ENCODE data around the gene RBM23. TPM values are rescaled to one million over a fixed set of nuclear protein-coding genes. Genes with fewer than 3 reads are reported as not detected.

The RBM23 gene
- total RNA-seq, 3 donors from 2014 or later (not counting 1 experiment from before 2014, with no cell fraction given), result 86.4 to 120 (median 108) TPM

DNA sequence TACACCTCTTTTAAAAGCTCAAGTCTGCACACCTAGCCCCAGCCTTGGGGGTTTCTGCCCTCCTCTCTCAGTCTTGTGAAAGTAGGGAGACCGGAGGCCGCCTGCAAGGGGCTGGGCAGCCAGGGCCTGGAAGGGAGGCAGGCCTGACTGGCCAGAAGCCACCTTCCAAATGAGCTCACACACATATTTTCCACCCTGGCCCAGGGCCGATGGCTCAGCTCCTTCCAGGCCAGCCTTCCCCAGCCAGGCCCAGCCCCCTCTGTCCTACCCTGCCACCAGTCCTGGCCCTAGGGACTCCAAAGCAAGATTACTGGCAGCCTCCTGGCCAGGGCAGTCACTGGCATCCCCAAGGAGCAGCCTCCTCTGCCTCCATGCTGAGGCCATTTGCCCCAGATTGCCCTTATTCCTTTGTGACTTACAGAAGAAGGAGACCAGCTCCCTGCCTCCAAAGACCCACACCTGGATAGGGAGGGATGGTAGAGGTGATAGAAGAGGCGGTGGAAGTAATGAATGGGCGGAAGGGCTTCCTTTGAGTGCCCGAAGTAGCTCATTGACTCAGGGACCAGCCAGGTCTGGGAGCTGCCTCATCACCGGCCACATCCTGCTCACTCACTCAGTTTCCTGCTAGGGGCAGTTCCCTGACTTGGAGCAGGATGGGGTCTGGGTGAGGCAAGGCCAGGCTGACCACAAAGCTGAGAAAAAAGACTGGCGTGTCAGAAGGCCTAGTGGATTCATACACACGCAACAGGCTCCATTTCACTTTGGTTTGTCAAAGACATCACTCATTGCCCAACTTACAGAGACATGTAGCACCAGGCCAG is 67.8 kb downstream of the RBM23 start:
- no peaks in the 10 kb centered on the region for H3K9me3 Mint-ChIP-seq
- no peak overlapping the region for H3K4me3 Mint-ChIP-seq
- peaks cover 20 to 30% of the 10 kb centered on the region in 2 donors for H3K27me3 Mint-ChIP-seq (ENCODE audit: low read depth in 2 of 2)
- Histone ChIP-seq H3K36me3 (ENCODE audit: control insufficient read depth, insufficient read depth, low read length) (no peaks in the 10 kb centered on the region), H3K27ac (ENCODE audit: low read length) (no peak overlapping the region), H3K4me3 (ENCODE audit: low read length) (no peak overlapping the region), H3K9me3 (ENCODE audit: control insufficient read depth, insufficient read depth, low read length) (no peaks in the 10 kb centered on the region), H3K27me3 (ENCODE audit: control insufficient read depth, insufficient read depth, low read length) (peaks cover 19% of the 10 kb centered on the region), H3K4me1 (ENCODE audit: control insufficient read depth, insufficient read depth, low read length) (peaks cover 22% of the 10 kb centered on the region)
- no peak for TF ChIP-seq CTCF (IDR thresholded peaks at IDR 0.05)
- no peaks in the 10 kb centered on the region for H3K36me3 Mint-ChIP-seq
- intact Hi-C loops (cut with micrococcal nuclease), result loop anchor here (10.0 kb wide), 2 partner anchors 376 to 536 kb away; no protein-coding TSS in a partner anchor
- ATAC-seq (no peak), DNase-seq (no peak)
- no peak overlapping the region for H3K27ac Mint-ChIP-seq
- 58% methylated on average over 9 of the region's 9 CpGs for WGBS (ENCODE audit: insufficient coverage)
- H3K4me1 Mint-ChIP-seq, result peaks cover 0 to 11% of the 10 kb centered on the region in 2 donors

DNA sequence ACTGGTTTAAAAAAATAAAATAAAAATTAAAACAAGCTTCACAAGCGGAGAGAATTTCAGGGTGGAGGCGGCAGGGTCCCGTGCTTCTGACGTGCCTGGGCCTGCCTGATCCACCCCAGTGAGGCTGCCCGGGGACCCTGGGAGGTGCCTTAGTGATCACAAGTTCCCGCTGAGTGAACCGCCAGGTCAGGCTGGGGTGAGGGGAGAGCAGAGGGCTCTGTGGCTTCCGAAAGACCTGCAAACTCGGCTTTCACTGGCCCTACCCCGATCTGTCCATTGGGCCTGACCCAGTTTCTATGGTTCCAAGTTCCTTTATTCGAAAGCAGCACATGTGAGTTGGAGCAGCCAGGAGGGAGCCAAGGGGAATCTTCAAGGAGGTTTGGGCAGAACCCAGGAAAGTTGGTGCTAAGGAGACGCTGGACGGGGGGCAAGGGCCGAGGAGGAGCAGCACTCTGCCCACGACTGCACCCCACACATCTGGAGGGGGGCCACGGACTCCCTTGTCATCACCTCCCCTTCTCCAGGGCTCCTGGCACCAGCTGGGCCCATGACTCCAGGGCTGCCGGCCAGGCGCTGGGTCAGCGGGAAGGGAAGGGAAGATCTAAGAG is 69.6 kb downstream of the RBM23 start:
- H3K36me3 ChIP-seq (ENCODE audit: control insufficient read depth, insufficient read depth, low read length), result no peaks in the 10 kb centered on the region
- H3K27me3 ChIP-seq (ENCODE audit: control insufficient read depth, insufficient read depth, low read length), result peaks cover 7% of the 10 kb centered on the region
- peaks cover 22% of the 10 kb centered on the region for H3K4me1 ChIP-seq (ENCODE audit: control insufficient read depth, insufficient read depth, low read length)
- Mint-ChIP-seq H3K9me3 (no peaks in the 10 kb centered on the region), H3K36me3 (no peaks in the 10 kb centered on the region), H3K4me3 (no peak overlapping the region), H3K27me3 (ENCODE audit: low read depth in 2 of 2) (peaks cover 11 to 28% of the 10 kb centered on the region in 2 donors), H3K27ac (no peak overlapping the region), H3K4me1 (peaks cover 0 to 11% of the 10 kb centered on the region in 2 donors)
- no peak overlapping the region for H3K27ac ChIP-seq (ENCODE audit: low read length)
- no peak for TF ChIP-seq CTCF (IDR thresholded peaks at IDR 0.05)
- intact Hi-C loops (cut with micrococcal nuclease), result no loop called here
- WGBS (ENCODE audit: insufficient coverage), result 90% methylated on average over 18 of the region's 19 CpGs
- ATAC-seq (no peak), DNase-seq (no peak)
- H3K9me3 ChIP-seq (ENCODE audit: control insufficient read depth, insufficient read depth, low read length), result no peaks in the 10 kb centered on the region
- no peak overlapping the region for H3K4me3 ChIP-seq (ENCODE audit: low read length)

- no peak overlapping the region for H3K27ac Mint-ChIP-seq
- TF ChIP-seq CTCF (IDR thresholded peaks at IDR 0.05), result no peak
- 21% methylated on average over 9 of the region's 12 CpGs for WGBS (ENCODE audit: insufficient coverage)
- Histone ChIP-seq H3K27ac (ENCODE audit: low read length) (no peak overlapping the region), H3K27me3 (ENCODE audit: control insufficient read depth, insufficient read depth, low read length) (peaks cover 4% of the 10 kb centered on the region), H3K36me3 (ENCODE audit: control insufficient read depth, insufficient read depth, low read length) (no peaks in the 10 kb centered on the region), H3K4me1 (ENCODE audit: control insufficient read depth, insufficient read depth, low read length) (peaks cover 20% of the 10 kb centered on the region), H3K4me3 (ENCODE audit: low read length) (no peak overlapping the region), H3K9me3 (ENCODE audit: control insufficient read depth, insufficient read depth, low read length) (no peaks in the 10 kb centered on the region)
- peaks cover 11 to 29% of the 10 kb centered on the region in 2 donors for H3K27me3 Mint-ChIP-seq (ENCODE audit: low read depth in 2 of 2)
- no peak overlapping the region for H3K4me3 Mint-ChIP-seq
- DNase-seq, result no peak
- no peak for ATAC-seq
- no peaks in the 10 kb centered on the region for H3K36me3 Mint-ChIP-seq
- no peaks in the 10 kb centered on the region for H3K9me3 Mint-ChIP-seq
- peaks cover 0 to 11% of the 10 kb centered on the region in 2 donors for H3K4me1 Mint-ChIP-seq
- intact Hi-C loops (cut with micrococcal nuclease), result no loop called here
Observed at GRCh38 chr14:22848351-22849164, 70.4 kb downstream of the RBM23 start.

Data from natural killer cell (primary cell).